GM12891 (cell line): ENCODE data around the gene NCF4.
A peak's percentile ranks its signal among the peaks of the same experiment; 100 is the strongest.

Experiments used
- DNase-seq: peaks from one replicate; pipeline ENCODE4 v3.0.0; 2011; ENCODE audit warnings: low spot score; ENCODE audit not compliant: insufficient read length
- FAIRE-seq: peaks from 2 replicates; lab custom pipeline; 2011; peaks lifted over from hg19 to GRCh38; lab: Jason Lieb, UNC
- PAX5 ChIP-seq: IDR thresholded peaks from 2 replicates; pipeline ENCODE4 v1.6.1; 2011; ENCODE audit warnings: low read length, moderate library complexity, mild to moderate bottlenecking; ENCODE audit not compliant: insufficient read depth, severe bottlenecking
- POLR2A ChIP-seq: IDR thresholded peaks from 2 replicates; pipeline ENCODE4 v1.6.1; 2011; ENCODE audit warnings: low read depth, low read length, control low read depth
- POLR2AphosphoS5 ChIP-seq: IDR thresholded peaks from 2 replicates; pipeline ENCODE4 v1.6.1; 2011; ENCODE audit warnings: low read depth, low read length, control low read depth
- POU2F2 ChIP-seq: IDR thresholded peaks from 2 replicates; pipeline ENCODE4 v1.6.1; 2011; ENCODE audit warnings: low read depth, mild to moderate bottlenecking, control low read depth, low read length, moderate library complexity
- SPI1 ChIP-seq: IDR thresholded peaks from 2 replicates; pipeline ENCODE4 v1.6.1; 2011; ENCODE audit warnings: low read depth, low read length, control low read depth
- TAF1 ChIP-seq: IDR thresholded peaks from 2 replicates; pipeline ENCODE4 v1.6.1; 2011; ENCODE audit warnings: low read depth, low read length, control low read depth

The NCF4 gene

GRCh38 chr22:36902143-36902926, 41.5 kb downstream of the NCF4 start:
- DNase-seq = no peak
- no peak for FAIRE-seq
- TF ChIP-seq PAX5 (no peak), POU2F2 (no peak), POLR2A (no peak), SPI1 (no peak), POLR2AphosphoS5 (no peak), TAF1 (no peak)

GRCh38 chr22:36904260-36904880, 43.6 kb downstream of the NCF4 start:
- TF ChIP-seq POLR2A = no peak
- no peak for TF ChIP-seq TAF1
- no peak for TF ChIP-seq SPI1
- TF ChIP-seq POLR2AphosphoS5 = no peak
- no peak for TF ChIP-seq PAX5
- TF ChIP-seq POU2F2 = no peak
- FAIRE-seq = no peak
- DNase-seq = no peak

GRCh38 chr22:36907253-36908195, 46.7 kb downstream of the NCF4 start:
- FAIRE-seq (no peak), DNase-seq (no peak)
- TF ChIP-seq PAX5 = no peak
- TF ChIP-seq POLR2AphosphoS5 = no peak
- no peak for TF ChIP-seq TAF1
- TF ChIP-seq POU2F2 = no peak
- TF ChIP-seq POLR2A = no peak

- no peak for FAIRE-seq
- no peak for TF ChIP-seq TAF1
- DNase-seq = no peak
Measured at GRCh38 chr22:36910461-36910860, 49.7 kb downstream of the NCF4 start.

GRCh38 chr22:36911887-36912661, 51.3 kb downstream of the NCF4 start:
- no peak for FAIRE-seq
- DNase-seq = no peak
- TF ChIP-seq POU2F2 = no peak
- no peak for TF ChIP-seq PAX5
- no peak for TF ChIP-seq POLR2AphosphoS5
- no peak for TF ChIP-seq TAF1
- no peak for TF ChIP-seq POLR2A
- no peak for TF ChIP-seq SPI1

- TF ChIP-seq PAX5 = no peak
- no peak for TF ChIP-seq TAF1
- no peak for TF ChIP-seq POLR2A
- no peak for TF ChIP-seq POLR2AphosphoS5
- TF ChIP-seq POU2F2 = no peak
- no peak for TF ChIP-seq SPI1
- FAIRE-seq (peak; percentile 38), DNase-seq (no peak)
Measured at GRCh38 chr22:36912694-36913426, 52.1 kb downstream of the NCF4 start.

- DNase-seq (no peak), FAIRE-seq (peak; percentile 87)
- TF ChIP-seq TAF1 (no peak), PAX5 (no peak), POU2F2 (no peak), POLR2AphosphoS5 (0 out of 2 replicates have a peak, but pooled peaks have one; percentile 19), SPI1 (peak; percentile 65)
Measured at GRCh38 chr22:36913427-36914389, 52.9 kb downstream of the NCF4 start, which contains the start of gene CSF2RB. CSF2RB (plus strand) TSS chr22:36913628; CDS start chr22:36922208, 8,580 bp downstream.
